ENCODE measurements around the gene ZNF418. TPM values are rescaled to one million over a fixed set of nuclear protein-coding genes. Genes with fewer than 3 reads are reported as not detected.
"Not testable (repeated sequence)": the region's sequence is repeated elsewhere in the genome, so short reads cannot be mapped to it uniquely, and the experiment has no call there.

ZNF418 gene
- total RNA-seq (2014; rRNA removed; shearing (Covaris generic)) = not detected in 2 replicates

DNA sequence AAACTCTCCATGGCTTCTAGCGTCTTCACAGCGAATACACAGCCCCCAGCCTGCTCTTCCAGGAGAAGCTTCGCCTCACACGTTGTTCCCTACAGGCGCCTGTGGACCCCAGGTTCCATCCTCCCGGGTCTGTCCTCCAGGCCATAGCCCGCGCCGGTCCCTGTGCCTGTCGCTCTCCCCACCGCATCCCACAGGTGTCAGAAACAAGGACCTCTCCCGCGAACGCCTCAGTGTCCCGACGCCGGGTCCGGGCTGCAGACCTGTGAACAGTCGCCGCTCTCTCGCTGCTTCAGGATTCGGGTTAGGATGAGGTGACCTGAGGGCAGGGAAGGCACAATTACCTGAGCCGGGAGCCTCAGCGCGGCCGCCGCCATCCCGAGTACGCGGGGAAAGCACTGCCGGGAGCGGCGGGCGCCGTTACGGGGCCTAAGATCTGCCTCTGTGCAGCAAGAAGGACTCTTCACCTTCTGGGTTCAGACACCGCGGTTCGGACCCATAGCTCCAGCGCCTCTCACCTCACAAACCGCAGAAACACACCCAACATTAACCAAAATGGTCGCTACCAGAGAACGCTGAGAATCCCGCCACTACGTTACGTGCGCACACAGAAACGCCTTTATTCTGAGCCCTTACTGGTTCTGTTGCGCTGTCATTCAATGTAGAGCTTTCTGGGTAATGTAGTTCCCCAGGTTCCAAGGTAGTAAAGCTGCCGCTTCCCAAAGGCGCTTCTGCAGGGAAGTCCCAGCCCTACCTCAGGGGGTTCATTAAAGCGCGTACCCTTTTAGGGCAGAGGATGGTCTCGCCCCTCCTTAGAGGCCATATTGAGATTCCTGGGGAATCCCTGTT is at the start of gene ZNF418:
Gene ZNF418, minus strand, starts transcription at position 583 of the 846 bp plus-strand sequence. CDS start 1,580 bp downstream, outside the sequence.
- DNase-seq (ENCODE audit: low spot score) = no peak

GRCh38 chr19:57978586-57979289 is 43.5 kb upstream of the ZNF418 start:
- peak; percentile 11 for DNase-seq (ENCODE audit: low spot score)

- DNase-seq (ENCODE audit: low spot score) = no peak
Observed at GRCh38 chr19:57974434-57974833, 39.2 kb upstream of the ZNF418 start, which contains the start of gene C19orf18. TSS of gene C19orf18 (minus strand) at chr19:57974534. CDS start at chr19:57974432, 102 bp downstream.

GRCh38 chr19:57964761-57965160 is 29.6 kb upstream of the ZNF418 start:
- DNase-seq (ENCODE audit: low spot score) = no peak

GRCh38 chr19:57961785-57962184 is 26.6 kb upstream of the ZNF418 start:
- DNase-seq (ENCODE audit: low spot score) = no peak

GRCh38 chr19:57954996-57955395 is 19.8 kb upstream of the ZNF418 start:
- no peak for DNase-seq (ENCODE audit: low spot score)

- no peak for DNase-seq (ENCODE audit: low spot score)
Observed at GRCh38 chr19:57949702-57950101, 14.5 kb upstream of the ZNF418 start.

- DNase-seq (ENCODE audit: low spot score) = no peak
Observed at GRCh38 chr19:57949296-57949695, 14.1 kb upstream of the ZNF418 start.

- no peak for DNase-seq (ENCODE audit: low spot score)
Observed at GRCh38 chr19:57947419-57948134, 12.4 kb upstream of the ZNF418 start, which contains the start of gene ZNF256. TSS of gene ZNF256 (minus strand) at chr19:57947706. CDS start at chr19:57947474, 232 bp downstream.

- DNase-seq (ENCODE audit: low spot score) = no peak
Observed at GRCh38 chr19:57947088-57947418, 11.9 kb upstream of the ZNF418 start.

DNA sequence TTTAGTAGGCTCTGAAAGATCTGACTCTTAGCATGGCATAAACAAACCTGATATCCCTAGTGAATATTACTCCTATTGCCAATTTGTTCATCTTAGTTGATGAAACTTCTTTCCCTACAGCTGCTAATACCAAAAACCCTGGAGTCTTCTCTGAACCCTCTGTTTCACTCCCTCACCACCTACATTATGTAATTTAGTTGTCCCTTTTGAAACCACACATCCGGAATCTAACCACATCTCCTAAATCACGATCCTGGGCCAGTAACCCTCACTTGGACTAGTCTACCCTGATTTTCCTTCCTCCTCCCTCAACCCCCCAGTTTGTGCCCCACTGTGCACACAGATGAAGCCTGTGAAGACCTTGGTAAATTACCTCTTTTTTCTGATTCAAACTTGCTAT is 11.1 kb upstream of the ZNF418 start:
- no peak for DNase-seq (ENCODE audit: low spot score)

DNA sequence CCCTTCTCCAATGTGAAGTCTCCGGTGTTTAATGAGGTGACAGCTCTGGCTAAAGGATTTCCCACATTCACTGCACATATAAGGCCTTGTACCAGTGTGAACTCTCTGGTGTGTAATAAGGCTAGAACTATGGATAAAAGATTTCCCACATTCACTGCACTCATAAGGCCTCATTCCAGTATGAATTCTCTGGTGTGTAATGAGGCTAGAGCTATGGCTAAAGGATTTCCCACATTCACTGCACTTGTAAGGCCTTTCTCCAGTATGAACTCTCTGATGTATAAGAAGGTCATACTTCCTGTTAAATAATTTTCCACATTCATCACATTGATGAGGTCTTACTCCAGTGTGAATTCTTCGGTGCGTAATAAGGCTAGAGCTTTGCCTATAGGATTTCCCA is 6.4 kb upstream of the ZNF418 start:
- DNase-seq (ENCODE audit: low spot score) = no peak

- no peak for DNase-seq (ENCODE audit: low spot score)
Observed at GRCh38 chr19:57935731-57936130, 529 bp upstream of the ZNF418 start.

DNA sequence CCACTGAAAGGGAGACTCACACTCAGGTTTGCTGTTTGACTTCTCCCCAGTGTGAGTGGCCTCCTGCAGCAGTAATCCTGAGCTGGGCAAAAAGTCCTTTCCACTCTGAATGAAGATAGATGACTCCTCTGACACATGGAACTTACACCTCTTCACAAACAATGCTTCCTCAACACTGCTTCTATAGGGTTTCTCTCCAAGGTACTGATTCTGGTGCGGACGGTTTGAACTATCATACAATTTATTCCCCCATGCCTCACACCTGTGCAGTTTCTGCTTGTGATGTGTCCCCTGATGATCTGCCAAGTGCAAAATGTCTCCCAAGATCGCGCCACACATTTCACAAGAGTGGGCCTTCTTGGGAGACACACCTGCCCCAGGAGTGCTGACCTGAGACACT is 7.6 kb downstream of the ZNF418 start:
- DNase-seq (ENCODE audit: low spot score) = no peak

- peak; percentile 94 for DNase-seq (ENCODE audit: low spot score)
Observed at GRCh38 chr19:57916168-57916995, 18.8 kb downstream of the ZNF418 start, which contains the start of gene ZNF417. TSS of gene ZNF417 (minus strand) at chr19:57916592. CDS start at chr19:57916411, 181 bp downstream.

DNA sequence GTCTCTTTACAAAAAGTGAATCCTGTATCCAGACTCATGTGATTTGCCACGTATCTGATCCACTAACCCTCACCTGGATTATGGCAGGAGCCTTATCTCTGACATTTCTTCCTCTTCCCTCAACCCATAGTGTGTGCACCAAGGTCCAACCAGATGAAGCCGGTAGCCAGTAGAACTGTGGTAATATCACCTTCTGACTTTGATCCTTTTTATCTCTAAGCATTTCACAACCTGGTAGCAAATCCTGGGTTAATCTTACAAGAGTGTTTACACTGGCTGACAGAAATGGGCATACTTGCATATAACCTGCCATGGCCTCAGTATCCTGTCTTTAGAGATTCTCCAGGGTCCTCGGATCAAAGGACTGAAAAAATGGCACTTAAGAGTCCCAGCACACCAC is 20.7 kb downstream of the ZNF418 start:
- DNase-seq (ENCODE audit: low spot score) = no peak

- no peak for DNase-seq (ENCODE audit: low spot score)
Observed at GRCh38 chr19:57907394-57907793, 27.8 kb downstream of the ZNF418 start.

GRCh38 chr19:57905258-57905657 is 29.9 kb downstream of the ZNF418 start:
- no peak for DNase-seq (ENCODE audit: low spot score)

- no peak for DNase-seq (ENCODE audit: low spot score)
Observed at GRCh38 chr19:57903618-57904184, 31.5 kb downstream of the ZNF418 start.

GRCh38 chr19:57900311-57900710 is 34.9 kb downstream of the ZNF418 start:
- no peak for DNase-seq (ENCODE audit: low spot score)

DNA sequence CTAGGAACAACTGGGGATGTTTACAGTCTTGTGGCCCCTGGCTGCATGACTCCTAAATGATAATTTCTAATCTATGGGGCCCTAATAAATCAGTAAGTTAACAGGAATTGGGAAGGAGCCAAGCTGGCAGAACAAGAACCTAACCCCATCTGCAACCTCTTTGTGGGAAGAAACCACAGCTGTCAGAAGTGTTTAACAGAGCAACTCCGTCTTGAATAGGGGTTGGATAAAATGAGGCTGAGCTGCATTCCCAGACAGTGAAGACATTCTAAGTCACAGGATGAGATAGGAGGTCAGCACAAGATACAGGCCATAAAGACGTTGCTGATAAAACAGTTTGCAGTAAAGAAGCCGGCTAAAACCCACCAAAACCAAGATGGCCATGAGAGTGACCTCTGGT is 44.5 kb downstream of the ZNF418 start:
- DNase-seq (ENCODE audit: low spot score) = not testable (repeated sequence)
